Measurements from ENCODE around the gene CEP295NL. TPM values are rescaled to one million over a fixed set of nuclear protein-coding genes. Genes with fewer than 3 reads are reported as not detected.

Gene CEP295NL
- total and polyA plus RNA-seq, 2 of the 13 experiments (the other 11 are each of a cell fraction or from before 2014, with no cell fraction given): not detected

- TF ChIP-seq ZNF407 (CRISPR knock-in tag; IDR thresholded peaks at IDR 0.05; ENCODE audit: not compliant biosample characterization) (no peak), ZNF230 (CRISPR knock-in tag; IDR thresholded peaks at IDR 0.05) (no peak), THAP11 (CRISPR knock-in tag; IDR thresholded peaks at IDR 0.05) (no peak), MED8 (CRISPR knock-in tag; IDR thresholded peaks at IDR 0.05; ENCODE audit: insufficient replicate concordance) (no peak), SNRNP70 (IDR thresholded peaks at IDR 0.05; ENCODE audit: low read depth, low read length) (no peak), MYNN (CRISPR knock-in tag; IDR thresholded peaks at IDR 0.05; ENCODE audit: low read depth) (no peak), CENPBD1 (CRISPR knock-in tag; IDR thresholded peaks at IDR 0.05; ENCODE audit: borderline replicate concordance, low read depth) (no peak), HDAC1 (CRISPR knock-in tag; IDR thresholded peaks at IDR 0.05) (peak; percentile 74), TCF7L2 (IDR thresholded peaks at IDR 0.05; ENCODE audit: low read depth, low read length) (no peak), ZNF550 (CRISPR knock-in tag; IDR thresholded peaks at IDR 0.05; ENCODE audit: borderline replicate concordance) (0 out of 2 replicates have a peak, but pooled peaks have one; percentile 40), ZNF432 (CRISPR knock-in tag; IDR thresholded peaks at IDR 0.05; ENCODE audit: borderline replicate concordance) (no peak), JUND (CRISPR knock-in tag; IDR thresholded peaks at IDR 0.05) (peak; percentile 91), CCDC6 (CRISPR knock-in tag; IDR thresholded peaks at IDR 0.05) (no peak), TBP (CRISPR knock-in tag; IDR thresholded peaks at IDR 0.05) (no peak), TARDBP (CRISPR knock-in tag; IDR thresholded peaks at IDR 0.05) (no peak; the same call in 1 of the 2 replicates), HOXA9 (CRISPR knock-in tag; IDR thresholded peaks at IDR 0.05; ENCODE audit: borderline replicate concordance) (no peak), ELF1 (CRISPR knock-in tag; IDR thresholded peaks at IDR 0.05) (0 out of 2 replicates have a peak, but pooled peaks have one; percentile 21), KLF16 (CRISPR knock-in tag; IDR thresholded peaks at IDR 0.05) (peak in 1 of 2 experiments; percentile 47; a peak in 1 of 4 replicates), BCL3 (CRISPR knock-in tag; IDR thresholded peaks at IDR 0.05) (no peak), ZNF629 (CRISPR knock-in tag; conservative IDR thresholded peaks at IDR 0.05) (no peak)
Observed at GRCh38 chr17:78933025-78933958, 30.3 kb upstream of the CEP295NL start (continued).

All from HepG2 (cell line).